Effector CD8-positive, alpha-beta T cell (primary cell): ENCODE measurements around the gene FBN1.

ENCODE experiments used
- DNase-seq: peaks from one replicate; lab custom pipeline; 2025; lab: John Stamatoyannopoulos, UW

The FBN1 gene

GRCh38 chr15:48426941-48427340 lies 218.6 kb downstream of the FBN1 start:
- DNase-seq: no peak

GRCh38 chr15:48426044-48426443 lies 219.5 kb downstream of the FBN1 start:
- no peak for DNase-seq

- no peak for DNase-seq
Measured at GRCh38 chr15:48425051-48425450, 220.5 kb downstream of the FBN1 start.

GRCh38 chr15:48423896-48424475 lies 221.5 kb downstream of the FBN1 start:
- no peak for DNase-seq

- no peak for DNase-seq
Measured at GRCh38 chr15:48423342-48423741, 222.2 kb downstream of the FBN1 start.

DNA sequence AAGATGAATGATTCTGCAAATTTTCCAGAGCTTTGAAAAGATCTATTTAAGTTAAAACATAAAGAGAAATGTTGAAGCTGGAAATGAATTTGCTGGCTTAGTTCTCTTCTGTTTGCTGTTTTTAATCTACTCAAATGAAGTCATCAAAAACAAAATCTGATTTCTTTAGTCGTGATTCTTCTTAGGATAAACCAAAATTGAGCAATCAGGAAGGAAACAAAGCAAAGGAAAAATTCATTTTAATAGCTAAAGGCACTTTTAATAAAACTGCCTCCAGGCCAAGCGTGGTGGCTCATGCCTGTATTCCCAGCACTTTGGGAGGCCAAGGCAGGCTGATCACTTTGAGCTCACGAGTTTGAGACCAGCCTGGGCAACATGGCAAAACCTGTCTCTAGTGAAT lies 223.1 kb downstream of the FBN1 start:
- no peak for DNase-seq

- DNase-seq: no peak
Measured at GRCh38 chr15:48421362-48421761, 224.1 kb downstream of the FBN1 start.

DNA sequence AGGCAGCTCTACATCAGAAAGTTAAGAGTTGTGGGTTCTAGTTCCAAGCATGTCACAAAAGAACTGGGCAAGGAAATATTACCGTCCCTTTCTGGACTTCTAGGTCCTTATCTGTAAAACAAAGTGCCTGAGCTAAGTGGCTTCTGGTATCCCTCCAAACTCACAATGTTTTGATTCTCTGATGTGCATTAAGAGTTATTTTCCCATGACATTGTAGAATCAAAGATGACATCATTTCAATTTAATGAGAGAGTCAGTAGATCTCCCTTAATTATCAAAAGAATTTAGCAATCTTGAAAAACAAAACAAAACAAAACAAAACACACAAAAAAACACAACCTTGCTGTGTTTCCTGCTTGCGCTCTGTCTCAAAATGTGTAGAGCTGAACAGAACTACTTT lies 225.6 kb downstream of the FBN1 start:
- no peak for DNase-seq

DNA sequence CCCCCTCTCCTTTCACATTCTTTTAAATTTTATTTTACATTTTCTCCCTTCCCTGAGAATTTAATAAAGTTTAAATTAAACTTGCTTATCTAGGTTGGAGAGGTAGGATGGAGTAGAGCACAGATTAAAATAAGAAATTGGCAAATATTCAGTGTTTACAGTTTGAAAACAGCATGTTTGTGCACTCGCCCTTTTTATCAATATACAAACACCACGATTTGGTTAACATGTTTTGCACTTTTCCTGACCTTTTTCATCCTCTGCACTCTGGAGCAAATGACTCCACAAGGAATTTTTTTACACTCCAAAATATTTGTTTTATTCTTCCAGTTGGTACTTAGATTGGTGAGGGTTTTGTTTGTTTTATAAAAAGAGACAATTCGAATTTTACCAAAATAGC lies 227.2 kb downstream of the FBN1 start:
- no peak for DNase-seq

DNA sequence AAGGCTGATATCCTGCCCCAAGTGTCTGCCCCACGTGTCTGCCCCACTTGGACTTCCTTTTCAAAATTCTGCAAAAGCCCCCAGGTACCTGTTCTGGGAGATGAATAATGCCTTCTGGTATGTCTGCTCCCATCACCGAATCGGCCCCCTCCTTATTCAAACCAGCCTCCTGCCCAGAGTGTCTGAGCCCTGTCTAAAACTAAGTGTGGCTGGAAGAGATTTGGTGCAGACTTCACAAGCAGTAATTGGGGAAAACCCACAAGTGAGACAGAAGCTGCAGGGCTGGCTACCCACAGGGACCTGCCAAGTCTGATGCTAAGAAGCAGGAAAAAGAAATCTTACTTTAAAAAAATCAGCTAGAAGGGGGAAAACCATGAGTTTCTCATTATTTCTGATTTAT lies 229.2 kb downstream of the FBN1 start:
- DNase-seq: no peak

- no peak for DNase-seq
Measured at GRCh38 chr15:48415036-48415886, 230.2 kb downstream of the FBN1 start.

GRCh38 chr15:48414015-48414414 lies 231.5 kb downstream of the FBN1 start:
- DNase-seq: no peak

- DNase-seq: no peak
Measured at GRCh38 chr15:48413304-48413703, 232.2 kb downstream of the FBN1 start.

DNA sequence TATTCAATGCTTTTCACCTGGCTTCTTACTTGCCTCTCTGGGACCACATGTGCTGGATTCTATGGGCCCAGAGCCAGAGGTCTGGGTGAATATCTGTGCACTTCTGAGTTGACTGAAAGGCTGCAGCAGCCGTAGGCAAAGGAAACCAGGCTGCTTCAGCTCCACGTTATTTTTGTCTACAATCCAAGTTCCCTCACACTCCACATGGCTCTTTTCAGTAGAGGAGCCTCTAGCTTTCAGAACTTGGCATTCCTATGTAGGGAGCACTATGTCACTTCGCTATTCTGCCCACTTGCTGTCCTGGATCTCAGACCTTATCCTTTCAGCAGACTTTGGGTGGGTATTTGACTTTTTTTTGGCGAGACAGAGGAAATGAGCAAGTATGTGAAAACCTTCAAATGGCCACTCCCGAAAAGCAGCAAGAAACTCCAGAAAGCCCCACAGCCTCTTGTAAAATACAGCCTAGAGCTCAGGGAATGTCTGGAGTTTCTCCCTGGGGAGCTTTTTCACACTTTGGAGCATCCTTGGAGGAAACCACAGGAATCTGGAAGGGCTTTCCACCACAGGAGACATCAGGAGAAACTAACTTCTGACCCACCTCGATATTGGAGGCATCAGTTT lies 233.4 kb downstream of the FBN1 start:
- DNase-seq: no peak

GRCh38 chr15:48409623-48410022 lies 235.9 kb downstream of the FBN1 start:
- no peak for DNase-seq

- DNase-seq: no peak
Measured at GRCh38 chr15:48408327-48408726, 237.2 kb downstream of the FBN1 start.

GRCh38 chr15:48407646-48408045 lies 237.9 kb downstream of the FBN1 start:
- DNase-seq: no peak

- no peak for DNase-seq
Measured at GRCh38 chr15:48406911-48407310, 238.6 kb downstream of the FBN1 start.

DNA sequence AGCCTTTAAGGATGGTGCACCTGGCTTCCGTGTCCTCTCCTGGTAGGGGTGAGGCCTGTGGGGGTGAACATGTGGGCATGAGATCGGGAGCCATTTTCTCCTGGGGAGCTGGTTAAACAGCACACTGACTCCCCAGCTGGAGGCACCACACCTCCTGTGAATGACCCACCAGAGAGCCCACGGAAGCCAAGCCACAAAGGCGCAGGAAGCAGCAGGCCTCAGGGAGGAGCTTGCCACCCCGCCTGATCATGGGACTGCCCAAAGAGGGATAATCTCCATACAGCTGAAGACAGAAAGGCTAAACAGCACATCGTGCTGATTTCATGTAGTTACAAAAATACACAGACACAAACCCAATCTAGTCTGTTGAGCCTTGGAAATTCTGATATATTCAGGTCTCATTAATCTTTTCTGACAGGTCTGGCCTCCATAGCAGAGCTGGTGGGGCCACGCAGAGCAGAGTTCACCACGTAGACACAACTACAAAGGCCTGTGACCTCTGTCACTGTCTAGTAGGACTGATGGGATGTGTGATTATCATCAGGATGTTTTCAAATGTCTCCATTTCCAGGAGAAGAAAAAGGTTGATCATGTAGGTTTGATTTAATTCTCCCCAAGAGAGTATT lies 239.1 kb downstream of the FBN1 start:
- DNase-seq: no peak

DNA sequence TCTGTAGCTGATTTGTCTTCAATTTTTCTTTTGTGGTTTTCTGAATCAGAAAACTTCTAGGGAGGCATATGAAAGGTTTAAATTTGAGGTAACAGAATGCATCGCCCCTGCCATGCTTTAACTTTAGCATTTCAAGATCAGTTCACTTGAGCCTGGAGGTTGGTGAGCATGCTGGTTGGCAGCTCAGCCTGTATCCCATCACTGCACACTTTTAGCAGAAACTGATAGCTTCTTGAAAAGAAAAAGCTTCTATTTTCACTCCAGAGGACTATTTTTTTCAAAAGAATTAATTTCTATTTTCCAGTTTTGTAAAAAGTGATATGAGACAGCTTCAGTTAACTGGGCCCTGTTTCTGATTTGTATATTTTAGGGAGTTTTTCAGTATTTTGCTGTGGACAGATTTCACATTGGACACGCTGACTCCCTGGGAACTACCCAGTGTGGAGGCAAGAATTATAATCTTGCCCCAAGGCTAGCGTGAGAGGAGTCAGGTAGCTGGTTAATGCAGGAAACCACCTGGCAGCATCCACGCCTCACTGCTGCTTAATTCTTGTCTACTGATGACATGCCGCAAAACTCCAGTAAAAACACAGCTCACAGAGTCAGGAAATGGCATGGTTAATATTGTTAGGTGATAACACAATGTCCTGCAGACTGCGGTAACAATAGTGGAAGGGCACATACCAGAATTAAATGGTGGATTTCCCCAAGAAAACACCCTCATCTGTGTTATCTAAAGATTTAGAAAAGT lies 242.9 kb downstream of the FBN1 start:
- DNase-seq: no peak

DNA sequence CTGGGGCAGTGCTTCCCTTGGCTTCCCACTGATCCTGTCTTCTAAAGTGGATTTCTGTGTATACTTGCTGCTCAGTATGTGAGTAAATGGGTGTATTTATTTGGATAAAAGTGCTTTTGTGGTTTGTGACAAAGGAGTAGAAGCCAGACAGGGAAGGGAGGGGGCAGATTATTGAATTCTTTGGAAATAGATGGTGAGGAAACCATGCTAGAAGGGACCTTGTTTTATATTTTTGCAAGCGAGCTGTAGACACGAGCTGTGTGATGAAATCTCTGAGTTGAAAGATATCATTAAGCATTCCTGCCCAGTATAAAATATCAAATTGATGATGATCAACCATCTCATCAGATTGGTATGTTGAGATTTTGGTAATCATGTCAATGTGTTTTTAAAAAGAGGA lies 245.4 kb downstream of the FBN1 start:
- no peak for DNase-seq

DNA sequence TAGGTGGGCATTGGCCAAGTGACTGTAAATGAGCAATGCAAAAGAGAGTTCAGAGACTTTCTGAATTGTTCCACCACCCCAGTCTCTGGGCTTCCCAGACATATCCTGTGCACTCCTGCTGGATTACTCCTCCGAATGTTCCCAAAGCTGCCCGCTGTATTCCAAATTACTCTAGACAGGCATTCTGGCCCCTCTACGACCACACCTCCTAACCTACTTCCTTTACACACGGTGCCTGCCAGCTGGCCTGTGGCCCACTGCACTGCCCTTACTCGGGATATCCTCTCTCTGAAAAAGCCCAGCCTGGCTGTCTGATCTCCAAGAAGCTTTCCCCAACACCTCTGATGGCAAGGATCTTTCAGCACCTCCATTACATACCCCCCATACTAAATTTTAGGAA lies 247.7 kb downstream of the FBN1 start:
- no peak for DNase-seq
